ENCODE data around the gene CRCP.
"Not testable (repeated sequence)": the region's sequence is repeated elsewhere in the genome, so short reads cannot be mapped to it uniquely, and the experiment has no call there.

The CRCP gene

DNA sequence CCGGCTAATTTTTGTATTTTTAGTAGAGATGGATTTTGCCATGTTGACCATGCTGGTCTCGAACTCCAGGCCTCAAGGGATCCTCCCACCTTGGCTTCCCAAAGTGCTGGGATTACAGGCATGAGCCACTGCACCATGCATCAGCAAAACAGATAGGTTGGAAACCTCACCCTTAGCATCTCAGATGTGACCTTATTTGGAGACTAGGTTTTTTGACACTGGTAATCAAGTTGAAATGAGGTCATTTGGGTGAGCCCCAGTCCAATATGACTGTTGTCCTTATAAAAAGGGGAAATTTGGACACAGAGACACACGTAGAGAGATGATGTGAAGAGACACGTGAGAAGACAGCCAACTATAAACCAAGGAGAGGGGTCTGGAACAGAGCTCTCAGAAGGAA, 48.0 kb downstream of the CRCP start:
- no peak for DNase-seq

DNA sequence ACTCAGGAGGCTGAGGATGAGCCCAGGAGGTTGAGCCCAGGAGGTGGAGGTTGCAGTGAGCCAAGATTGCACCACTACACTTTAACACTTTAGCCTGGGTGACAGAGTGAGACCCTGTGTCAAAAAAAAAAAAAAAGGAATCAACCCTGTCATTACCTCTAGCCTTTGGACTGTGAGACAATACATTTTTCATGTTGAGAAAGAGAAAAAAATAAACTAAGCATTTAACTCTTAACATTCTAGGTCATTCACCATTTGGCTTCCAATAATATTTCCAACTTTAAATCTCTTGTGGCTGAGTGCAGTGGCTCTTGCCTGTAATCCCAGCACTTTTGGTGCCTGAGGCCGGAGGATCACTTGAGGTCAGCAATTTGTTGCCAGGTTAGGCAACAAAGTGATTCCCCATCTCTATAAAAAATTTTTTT, 48.6 kb downstream of the CRCP start:
- no peak for DNase-seq

DNA sequence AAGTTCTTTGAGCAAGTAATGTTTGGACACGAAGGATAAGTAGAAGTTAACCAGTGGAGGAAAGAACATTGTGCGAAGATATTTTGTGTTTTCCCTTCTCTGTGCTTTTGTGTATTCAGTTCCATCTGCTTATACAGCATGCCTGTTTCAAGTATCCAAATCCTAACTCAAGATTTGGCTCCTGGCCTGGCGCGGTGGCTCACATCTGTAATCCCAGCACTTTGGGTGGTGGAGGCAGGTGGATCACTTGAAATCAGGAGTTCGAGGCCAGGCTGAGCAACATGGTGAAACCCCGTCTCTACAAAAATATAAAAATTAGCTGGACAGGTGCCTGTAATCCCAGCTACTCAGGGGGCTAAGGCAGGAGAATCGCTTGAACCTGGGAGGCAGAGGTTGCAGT, 49.7 kb downstream of the CRCP start:
- DNase-seq = no peak

DNA sequence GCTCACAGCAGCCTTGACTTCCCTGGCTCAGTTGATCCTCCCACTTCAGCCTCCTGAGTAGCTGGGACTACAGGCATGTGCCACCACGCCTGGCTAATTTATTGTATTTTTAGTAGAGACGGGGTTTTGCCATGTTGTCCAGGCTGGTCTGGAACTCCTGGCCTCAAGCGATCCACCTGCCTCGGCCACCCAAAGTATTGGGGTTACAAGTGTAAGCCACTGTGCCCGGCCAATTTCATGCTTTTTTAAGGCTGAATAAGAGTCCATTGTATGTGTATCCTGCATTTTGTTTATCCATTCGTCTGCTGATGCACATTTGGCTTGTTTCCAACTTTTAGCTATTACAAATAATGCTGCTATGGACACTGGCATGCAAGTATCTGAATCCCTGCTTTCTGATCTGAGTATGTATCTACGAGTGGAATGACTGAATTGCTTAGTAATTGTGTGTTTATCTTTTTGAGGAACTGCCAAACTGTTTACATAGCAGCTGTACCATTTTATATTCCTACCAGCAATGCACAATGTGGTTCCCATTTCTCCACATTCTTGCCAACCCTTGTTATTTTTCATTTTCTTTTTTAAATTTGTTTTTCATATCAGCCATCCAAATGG, 53.2 kb downstream of the CRCP start:
- no peak for DNase-seq

DNA sequence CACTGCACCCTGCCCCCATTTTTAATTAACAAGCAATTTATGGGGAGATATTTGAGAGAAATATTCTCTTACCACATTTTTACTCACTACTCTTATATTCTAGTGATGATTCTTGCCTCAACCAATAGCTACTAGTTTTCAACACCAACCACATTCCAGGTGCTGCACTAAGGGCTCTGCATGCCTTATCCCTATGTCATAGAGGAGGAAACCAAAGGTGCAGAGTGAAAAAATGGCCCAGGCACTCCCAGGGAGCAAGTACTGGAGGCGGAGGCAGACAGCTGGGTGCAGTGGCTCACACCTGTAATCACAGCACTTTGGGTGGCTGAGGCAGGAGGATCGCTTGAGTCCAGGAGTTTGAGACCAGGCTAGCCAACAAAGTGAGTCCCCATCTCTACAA, 55.0 kb downstream of the CRCP start:
- DNase-seq = no peak

DNA sequence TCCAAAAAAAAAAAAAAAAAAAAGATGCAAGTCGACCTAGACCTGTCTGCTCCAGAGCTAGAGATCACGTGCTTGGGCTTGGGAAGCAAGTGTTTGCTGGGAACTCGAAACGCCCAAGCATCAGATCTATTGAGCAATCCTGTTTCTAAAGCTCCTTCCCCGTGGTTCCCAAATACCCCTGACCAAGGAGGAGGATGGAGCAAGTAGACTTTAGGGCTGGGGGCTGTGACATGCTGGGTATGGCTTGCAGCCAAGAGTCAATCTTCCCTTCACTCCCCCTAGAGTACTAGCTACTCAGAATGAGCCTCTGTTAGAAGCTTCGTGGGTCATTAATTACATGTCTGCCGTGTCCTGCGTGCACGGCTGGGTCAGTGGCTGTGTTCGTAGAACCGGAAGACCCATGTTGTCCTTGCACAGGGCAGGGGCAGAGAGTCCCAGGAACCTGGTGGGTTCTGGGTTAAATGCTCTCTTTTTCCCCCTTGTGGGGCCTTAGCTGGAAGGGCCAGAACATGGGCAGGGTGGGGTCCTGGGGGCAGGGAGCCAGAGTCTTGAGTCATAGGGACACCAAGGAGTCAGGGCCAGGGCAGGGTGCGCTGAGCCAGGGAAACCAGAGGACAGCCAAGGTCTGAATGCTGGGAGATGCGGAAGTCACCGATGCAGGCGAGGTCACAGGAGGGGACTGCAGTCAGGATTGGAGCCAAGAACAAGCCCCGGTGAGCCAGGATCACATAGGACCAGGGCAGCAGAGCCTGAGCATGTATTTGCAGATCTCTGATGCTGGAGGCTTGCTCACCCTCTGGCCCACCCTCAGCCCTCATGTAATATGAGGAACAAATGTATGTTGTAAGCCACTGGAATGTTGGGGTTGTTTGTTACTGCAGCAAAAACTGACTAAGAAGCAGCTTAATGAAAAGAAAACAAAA, 55.9 kb downstream of the CRCP start:
- DNase-seq = no peak

DNA sequence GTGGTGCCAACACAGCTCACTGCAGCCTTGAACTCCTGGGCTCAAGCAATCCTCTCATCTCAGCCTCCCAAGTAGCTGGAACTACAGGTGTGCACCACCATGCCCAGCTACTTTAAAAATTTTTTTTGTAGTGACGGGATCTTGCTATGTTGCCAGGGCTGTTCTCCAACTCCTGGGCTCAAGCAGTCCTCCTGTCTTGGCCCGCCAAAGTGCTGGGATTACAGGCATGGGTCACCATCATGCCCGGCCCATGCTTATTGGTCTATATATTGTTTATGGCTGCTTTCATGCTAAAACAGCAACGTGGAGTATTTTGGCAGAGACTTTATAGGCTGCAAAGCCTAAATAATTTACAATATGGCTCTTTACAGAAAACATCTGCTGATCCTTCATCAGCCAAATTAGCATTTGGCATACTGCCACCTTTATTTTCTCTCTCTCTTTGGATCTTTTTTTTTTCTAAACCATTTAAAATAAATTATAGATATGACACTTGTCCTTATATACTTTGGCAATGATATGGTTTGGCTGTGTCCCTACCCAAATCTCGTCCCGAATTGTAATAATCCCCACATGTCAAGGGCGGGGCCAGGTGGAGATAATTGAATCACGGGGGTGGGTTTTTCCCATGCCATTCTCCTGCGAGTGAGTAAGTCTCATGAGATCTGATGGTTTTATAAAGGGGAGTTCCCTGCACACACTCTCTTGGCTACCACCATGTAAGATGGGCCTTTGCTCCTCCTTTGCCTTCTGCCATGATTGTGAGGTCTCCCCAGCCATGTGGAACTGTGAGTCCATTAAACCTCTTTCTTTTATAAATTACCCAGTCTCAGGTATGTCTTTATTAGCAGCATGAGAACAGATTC, 58.1 kb downstream of the CRCP start:
- DNase-seq = not testable (repeated sequence)

DNA sequence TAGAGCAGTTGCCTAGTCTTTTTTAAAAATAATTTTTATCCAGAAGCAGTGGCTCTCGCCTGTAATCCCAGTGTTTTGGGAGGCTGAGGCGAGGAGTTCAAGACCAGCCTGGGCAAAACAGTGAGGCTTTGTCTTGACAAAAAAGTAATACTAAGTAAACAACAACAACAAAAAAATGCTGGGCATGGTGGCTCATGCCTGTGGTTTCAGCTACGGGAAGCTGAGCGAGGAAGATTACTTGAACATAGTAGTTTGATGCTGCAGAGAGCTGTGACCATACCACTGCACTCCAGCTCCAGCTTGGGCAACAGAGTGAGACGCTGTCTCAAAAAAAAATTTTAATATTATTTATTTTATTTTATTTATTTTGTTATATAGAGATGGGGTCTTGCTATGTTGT, 59.2 kb downstream of the CRCP start:
- no peak for DNase-seq

DNA sequence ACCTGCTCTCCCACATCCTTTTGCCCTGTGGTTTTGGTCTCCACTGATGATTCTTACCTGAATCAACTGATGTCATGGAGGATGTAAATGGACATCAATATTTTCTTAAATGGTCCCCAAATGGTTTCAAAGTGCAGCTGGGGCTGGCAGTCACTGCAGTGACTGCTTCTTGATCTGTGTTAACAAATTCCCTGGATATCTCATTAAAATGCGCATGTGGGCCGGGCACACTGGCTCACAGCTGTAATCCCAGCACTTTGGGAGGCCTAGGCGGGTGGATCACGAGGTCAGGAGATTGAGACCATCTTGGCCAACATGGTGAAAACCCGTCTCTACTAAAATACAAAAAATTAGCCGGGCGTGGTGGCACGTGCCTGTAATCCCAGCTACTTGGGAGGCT, 60.4 kb downstream of the CRCP start:
- DNase-seq = not testable (repeated sequence)

DNA sequence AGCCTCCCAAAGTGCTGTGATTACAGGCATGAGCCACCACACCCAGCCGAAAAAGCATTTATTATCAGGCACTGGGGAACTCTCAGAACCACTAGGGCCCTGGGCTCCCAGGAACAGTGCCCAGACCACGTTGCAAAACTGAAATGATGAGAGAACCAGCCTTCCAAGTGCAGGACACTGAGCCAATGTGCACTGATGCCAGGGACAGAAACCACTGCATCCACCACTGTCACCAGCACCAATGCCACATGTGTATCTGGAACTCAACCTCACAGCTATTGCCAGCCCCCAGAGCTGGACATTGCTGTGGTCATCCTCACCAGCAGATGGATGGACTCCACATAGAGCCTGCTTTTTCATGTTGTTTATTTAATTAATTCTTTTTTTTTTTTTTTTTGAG, 62.3 kb downstream of the CRCP start:
- no peak for DNase-seq

DNA sequence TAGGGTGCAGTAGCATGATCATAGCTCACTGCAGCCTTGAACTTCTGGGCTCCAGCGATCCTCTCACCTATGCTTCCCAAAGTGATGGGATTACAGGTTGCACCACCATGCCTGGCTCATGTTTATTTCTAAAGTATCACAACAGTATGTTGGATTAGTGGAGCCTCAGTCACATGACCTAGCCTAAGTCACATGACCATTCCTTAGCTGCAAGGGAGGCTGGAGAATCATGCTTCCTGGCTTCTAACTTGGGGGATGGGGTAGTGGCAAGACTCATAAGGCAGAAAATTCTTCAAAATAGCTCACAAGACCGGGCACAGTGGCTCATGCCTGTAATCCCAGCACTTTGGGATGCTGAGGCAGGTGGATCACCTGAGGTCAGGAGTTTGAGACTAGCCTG, 63.6 kb downstream of the CRCP start:
- DNase-seq = no peak

DNA sequence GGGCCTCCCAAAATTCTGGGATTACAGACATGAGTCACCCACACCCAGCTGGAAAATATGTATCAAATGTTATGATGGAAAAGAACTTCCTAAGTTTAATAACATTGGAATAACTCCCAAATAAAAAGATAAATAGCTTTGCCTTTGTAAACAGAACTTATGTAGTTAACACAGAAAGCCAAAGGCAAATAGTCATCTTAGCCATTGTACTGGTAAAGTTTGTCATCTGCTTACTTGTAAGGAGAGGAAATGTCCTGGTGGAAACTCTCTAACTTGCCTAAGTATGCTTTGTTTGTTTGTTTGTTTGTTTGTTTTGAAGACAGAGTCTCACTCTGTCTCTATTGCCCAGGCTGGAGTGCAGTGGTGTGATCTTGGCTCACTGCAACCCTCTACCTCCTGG, 66.7 kb downstream of the CRCP start:
- no peak for DNase-seq

DNA sequence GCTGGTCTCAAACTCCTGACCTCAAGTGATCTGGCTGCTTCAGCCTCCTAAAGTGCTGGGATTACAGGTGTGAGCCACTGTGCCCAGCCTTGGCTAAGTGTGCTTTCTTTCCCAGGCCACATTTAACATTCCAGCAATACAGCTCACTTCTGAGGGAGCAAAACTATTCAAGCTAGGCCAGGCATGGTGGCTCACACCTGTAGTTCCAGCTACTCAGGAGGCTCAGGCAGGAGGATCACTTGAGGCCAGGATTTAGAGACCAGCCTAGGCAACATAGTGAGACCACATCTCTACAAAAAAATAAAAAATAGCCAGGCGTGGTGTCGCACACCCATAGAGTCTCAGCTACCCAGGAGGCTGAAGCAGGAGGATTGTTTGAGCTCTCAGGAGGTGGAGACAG, 67.2 kb downstream of the CRCP start:
- no peak for DNase-seq

DNA sequence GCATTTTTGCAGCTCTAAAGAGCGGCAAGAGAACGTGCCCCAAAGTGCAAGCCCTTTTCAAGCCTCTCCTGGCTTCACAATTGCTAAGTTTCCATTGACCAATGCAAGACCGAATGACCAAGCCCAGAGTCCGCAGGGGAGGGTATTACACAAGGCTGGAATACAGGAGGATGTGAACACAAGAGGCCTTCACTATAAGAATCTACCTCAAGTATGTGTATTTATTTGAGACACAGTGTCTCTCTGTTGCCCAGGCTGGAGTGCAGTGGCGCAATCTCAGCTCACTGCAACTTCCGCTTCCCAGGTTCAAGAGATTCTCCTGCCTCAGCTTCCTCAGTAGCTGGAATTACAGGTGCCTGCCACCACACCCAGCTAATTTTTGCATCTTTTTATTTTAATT, 68.3 kb downstream of the CRCP start:
- DNase-seq = no peak

DNA sequence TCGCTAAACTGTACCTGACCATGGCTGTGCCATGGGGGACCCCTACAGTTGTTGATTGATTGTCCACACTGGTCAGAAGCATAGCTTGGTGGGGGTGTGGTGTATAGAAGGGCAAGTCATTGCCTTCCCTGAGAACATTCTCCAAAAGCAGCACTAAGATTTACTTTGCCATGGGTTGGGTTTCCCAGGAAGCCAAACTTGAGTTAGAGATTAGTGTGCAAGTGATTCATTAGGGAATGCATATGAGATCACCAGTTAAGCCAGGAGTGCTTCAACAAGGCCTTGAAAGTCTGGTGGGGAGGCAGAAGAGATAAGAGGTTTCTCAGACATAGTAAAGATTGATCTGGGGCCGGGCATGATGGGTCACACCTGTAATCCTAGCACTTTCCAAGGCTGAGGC, 69.1 kb downstream of the CRCP start:
- DNase-seq = no peak

DNA sequence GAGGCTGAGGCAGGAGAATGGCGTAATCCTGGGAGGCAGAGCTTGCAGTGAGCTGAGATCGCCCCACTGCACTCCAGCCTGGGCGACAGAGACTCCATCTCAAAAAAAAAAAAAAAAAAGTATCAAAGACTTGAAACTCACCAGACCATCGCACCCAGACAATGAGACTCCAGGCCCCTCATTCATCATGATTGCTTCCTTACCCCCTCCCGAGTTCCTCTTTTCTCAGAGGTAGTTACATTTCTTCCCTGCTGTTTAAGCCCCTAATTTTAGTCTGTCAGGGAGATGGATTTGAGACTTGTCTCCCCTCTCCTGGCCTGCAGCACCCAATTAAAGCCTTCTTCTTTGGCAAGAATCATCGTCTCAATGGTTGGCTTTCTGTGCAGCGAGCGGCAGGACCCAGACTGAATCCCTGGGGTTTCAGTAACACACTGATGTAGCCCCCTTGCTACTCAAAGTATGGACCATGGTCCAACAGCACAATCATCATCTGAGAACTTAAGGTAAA, 71.1 kb downstream of the CRCP start:
- DNase-seq = no peak

DNA sequence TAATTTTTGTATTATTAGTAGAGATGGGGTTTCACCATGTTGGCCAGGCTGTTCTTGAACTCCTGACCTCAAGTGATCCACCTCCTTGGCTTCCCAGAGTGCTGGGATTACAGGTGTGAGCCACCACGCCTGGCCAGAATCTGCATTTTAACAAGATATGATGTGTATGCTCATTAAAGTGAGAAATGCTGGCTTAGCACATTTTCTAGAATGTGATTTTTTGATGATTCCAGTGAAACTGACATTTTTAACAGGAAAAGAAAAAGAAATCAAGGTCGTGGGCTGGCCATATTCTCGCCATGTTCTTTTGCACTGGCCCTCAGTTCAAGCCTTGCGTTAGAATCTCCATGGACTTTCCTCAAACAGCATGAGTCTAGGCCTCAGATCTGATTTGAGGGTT, 72.3 kb downstream of the CRCP start:
- DNase-seq = no peak

DNA sequence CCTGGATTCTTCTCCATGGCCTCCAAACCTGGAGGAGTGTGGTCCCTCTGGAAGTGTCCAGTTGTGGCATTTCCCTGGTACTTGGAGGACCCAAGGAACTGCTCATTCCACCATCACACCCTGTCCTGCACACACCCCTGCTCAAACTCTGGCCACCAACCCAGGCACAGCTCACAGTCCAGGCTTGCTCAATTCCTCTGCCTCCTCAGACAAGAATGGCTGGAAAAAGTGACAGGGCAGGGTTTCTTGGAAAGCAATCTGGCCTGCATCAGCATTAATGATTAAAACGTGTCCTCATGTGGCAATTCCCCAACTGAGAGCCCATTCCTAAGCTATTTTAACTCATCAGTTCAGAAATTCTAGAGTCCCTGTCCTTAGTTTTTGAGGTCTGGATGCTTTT, 73.3 kb downstream of the CRCP start:
- DNase-seq = no peak

DNA sequence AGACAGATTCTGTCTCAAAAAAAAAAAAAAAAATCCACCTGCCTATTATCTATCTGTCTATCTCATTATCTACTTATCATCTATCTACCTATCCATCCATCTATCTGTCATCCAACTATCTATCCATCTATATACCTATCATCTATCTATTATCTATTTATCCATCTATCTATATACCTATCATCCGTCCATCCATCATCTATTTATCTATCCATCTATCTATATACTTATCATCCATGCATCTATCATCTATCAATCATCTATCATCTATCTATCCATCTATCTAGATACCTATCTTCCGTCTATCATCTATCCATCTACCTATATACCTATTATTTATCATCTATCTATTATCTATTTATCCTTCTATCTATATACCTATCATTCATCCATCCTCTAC, 74.0 kb downstream of the CRCP start:
- DNase-seq = no peak

DNA sequence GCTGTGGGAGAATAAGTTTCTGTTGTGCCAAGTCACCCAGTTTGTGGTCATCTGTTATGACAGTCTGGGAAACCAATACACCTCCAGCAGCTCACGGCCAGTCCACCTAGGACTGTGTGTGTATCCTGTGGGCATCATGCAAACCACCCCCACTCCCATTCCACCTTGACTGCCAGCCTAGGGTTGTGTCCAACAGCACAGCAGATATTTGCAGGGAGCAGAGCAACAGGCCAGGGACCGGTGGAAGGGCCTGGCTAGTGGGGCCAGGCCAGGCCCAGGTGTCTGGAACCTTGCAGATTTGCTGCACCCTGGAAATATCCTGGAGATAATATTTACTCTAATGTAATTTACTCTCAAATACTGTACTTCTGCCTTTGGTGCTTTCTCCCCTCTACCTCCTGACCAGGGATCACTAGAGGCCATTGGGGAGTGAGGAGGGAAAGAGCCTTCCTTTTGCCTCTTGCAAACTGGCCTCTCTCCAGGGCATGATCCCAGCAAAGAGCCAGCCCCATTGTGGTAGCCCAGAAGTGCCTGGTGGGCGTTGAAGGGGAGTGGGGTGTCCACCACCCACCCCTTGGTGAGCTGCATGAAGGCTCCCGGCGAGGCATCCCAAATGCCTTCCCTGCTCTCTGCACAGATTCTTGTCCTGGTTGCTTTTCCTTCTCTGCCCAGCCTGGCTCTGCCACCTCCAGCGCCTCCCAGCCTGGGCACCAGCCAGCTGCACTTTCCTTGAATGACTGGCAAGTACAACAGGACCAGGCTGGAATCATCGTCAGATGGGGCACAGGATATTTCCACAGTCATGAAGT, 75.3 kb downstream of the CRCP start:
- DNase-seq = no peak

DNA sequence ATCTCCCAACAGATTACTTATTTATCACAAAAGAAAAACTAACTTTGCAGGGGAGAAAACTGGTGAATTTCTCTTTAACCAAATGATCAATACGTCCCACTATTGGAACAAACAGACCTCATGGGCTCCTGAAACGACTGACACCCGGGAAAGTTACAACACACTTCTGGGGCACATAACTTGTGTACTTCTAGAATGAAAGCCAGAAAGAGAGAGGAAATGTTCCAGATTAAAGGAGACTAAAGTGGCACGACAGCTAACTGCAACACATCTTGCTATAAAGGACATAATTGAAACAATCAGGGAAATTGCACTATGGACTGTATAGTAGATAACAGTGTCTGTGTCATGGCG, 75.8 kb downstream of the CRCP start:
- no peak for DNase-seq

DNA sequence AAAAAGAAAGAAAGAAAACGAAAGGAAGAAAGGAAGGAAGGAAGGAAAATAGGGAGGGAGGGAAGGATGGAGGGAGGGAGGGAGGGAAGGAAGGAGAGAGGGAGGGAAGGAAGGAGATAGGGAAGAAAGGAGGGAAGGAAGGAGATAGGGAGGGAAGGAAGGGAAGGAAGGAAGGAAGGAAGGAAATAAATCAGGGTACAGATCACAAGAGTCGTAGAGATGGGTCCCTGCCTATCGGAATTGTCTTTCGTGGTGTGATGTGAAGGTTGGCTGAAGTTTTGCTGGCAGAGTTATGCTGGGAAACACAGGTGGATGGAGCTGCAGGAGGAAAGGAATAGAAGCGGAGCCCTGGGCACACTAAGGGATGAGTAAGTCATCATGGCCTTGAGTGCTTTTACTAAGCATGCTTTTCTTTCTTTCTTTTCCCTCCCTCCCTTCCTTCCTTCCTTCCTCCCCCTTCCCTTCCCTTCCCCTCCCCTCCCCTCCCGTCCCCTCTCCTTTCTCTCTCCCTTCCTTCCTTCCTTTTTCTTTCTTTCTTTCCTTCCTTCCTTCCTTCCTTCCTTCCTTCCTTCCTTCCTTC, 78.6 kb downstream of the CRCP start:
- no peak for DNase-seq
